B cell (primary cell): ENCODE measurements around the gene BCOR. TPM values are rescaled to one million over a fixed set of nuclear protein-coding genes. Genes with fewer than 3 reads are reported as not detected.

Experiments
- ATAC-seq: fragments of 200-7000 bp; cut with Tn5 transposase; one replicate; pipeline ENCODE4 v1.10.0; 2021; ENCODE audit warnings: low read depth, mild to moderate bottlenecking, moderate number of reproducible peaks, moderate library complexity
- CTCF ChIA-PET: fragments of 350-600 bp; sonication (Branson Sonifier 250); formaldehyde crosslinking; loops from one replicate; lab custom pipeline; 2021; ENCODE audit warnings: antibody characterized with exemption, inconsistent platforms; lab: Charles Lee
- POLR2A ChIA-PET: fragments of 350-600 bp; sonication (Branson Sonifier 250); formaldehyde crosslinking; loops from one replicate; lab custom pipeline; 2021; ENCODE audit warnings: antibody characterized with exemption; lab: Charles Lee
- DNase-seq: peaks from one replicate; pipeline ENCODE4 v3.0.0; 2013
- H2AFZ ChIP-seq: 2 replicates; pipeline ENCODE4 v1.6.1; 2012; ENCODE audit warnings: mild to moderate bottlenecking, low read depth, low read length; ENCODE audit not compliant: insufficient read depth, poor library complexity, severe bottlenecking
- H3K27ac ChIP-seq, 2 donors: 1 replicate in 1 of 2; 2 replicates in 1 of 2; pipeline ENCODE4 v1.5.1; 2012 to 2013; ENCODE audit warnings: low read length in 2 of 2, mild to moderate bottlenecking in 2 of 2, moderate library complexity in 1 of 2
- H3K27me3 ChIP-seq, 4 experiments: fragments of 200-600 bp in 1 of 4; sonication (generic) in 1 of 4; replicated peaks in 1 of 4; 1 replicate in 2 of 4; 2 replicates in 2 of 4; pipeline versions ENCODE4 v1.6.1 to v1.7.0; 2013 to 2016; ENCODE audit warnings: low read length in 3 of 4, mild to moderate bottlenecking in 2 of 4, mixed read lengths in 1 of 4, moderate library complexity in 1 of 4; ENCODE audit not compliant: insufficient read depth in 4 of 4, control insufficient read depth in 3 of 4; ENCODE audit errors: control extremely low read depth in 1 of 4
- H3K36me3 ChIP-seq, 2 experiments: replicated peaks in 1 of 2; 1 replicate in 1 of 2; 2 replicates in 1 of 2; pipeline versions ENCODE4 v1.6.1 to v1.7.1; 2013; ENCODE audit warnings: low read length in 1 of 2; ENCODE audit not compliant: insufficient read depth in 2 of 2, control insufficient read depth in 1 of 2; ENCODE audit errors: control extremely low read depth in 1 of 2, extremely low read depth in 1 of 2
- H3K4me1 ChIP-seq, 2 donors: fragments of 200-600 bp in 1 of 2; sonication (generic) in 1 of 2; 1 replicate in 1 of 2; 2 replicates in 1 of 2; pipeline versions ENCODE4 v1.5.1 to v1.6.1; 2013 to 2017; ENCODE audit warnings: low read length in 2 of 2; ENCODE audit not compliant: control insufficient read depth in 2 of 2, insufficient read depth in 2 of 2
- H3K4me2 ChIP-seq: replicated peaks from 2 replicates; pipeline ENCODE3; 2012; ENCODE audit warnings: mild to moderate bottlenecking, low read depth, low read length; ENCODE audit not compliant: poor library complexity, severe bottlenecking
- H3K4me3 ChIP-seq, 5 experiments: fragments of 200-600 bp in 1 of 5; sonication (generic) in 1 of 5; 1 replicate in 3 of 5; 2 replicates in 2 of 5; pipeline versions ENCODE4 v1.5.1 to v1.7.0; 2011 to 2016; ENCODE audit warnings: low read length in 4 of 5, mild to moderate bottlenecking in 4 of 5, low read depth in 2 of 5, control low read depth in 1 of 5, moderate library complexity in 1 of 5; ENCODE audit not compliant: insufficient read depth in 1 of 5; ENCODE audit errors: control extremely low read depth in 1 of 5, extremely low read depth in 1 of 5
- H3K79me2 ChIP-seq: fragments of 200-600 bp; sonication (generic); one replicate; pipeline ENCODE4 v1.6.0; 2016; ENCODE audit warnings: low read length; ENCODE audit not compliant: control insufficient read depth, insufficient read depth
- H3K9ac ChIP-seq: fragments of 200-600 bp; sonication (generic); 2 replicates; pipeline ENCODE4 v1.6.1; 2017; ENCODE audit warnings: mild to moderate bottlenecking, low read length, moderate library complexity
- H3K9me3 ChIP-seq, 3 donors: one replicate each; pipeline versions ENCODE4 v1.6.1 to v1.7.1; 2013; ENCODE audit warnings: low read length in 2 of 3; ENCODE audit not compliant: control insufficient read depth in 2 of 3, insufficient read depth in 1 of 3; ENCODE audit errors: control extremely low read depth in 1 of 3
- H4K20me1 ChIP-seq: 2 replicates; pipeline ENCODE4 v1.6.0; 2012; ENCODE audit warnings: mild to moderate bottlenecking, low read length; ENCODE audit not compliant: insufficient read depth, control insufficient read depth, poor library complexity, severe bottlenecking
- H3K27ac Mint-ChIP-seq: one replicate; pipeline ENCODE4 v1.8.0; 2021; ENCODE audit warnings: mixed read lengths
- H3K27me3 Mint-ChIP-seq: one replicate; pipeline ENCODE4 v1.8.0; 2021; ENCODE audit warnings: mixed read lengths
- H3K4me1 Mint-ChIP-seq: one replicate; pipeline ENCODE4 v1.8.0; 2021; ENCODE audit warnings: mixed read lengths
- H3K4me3 Mint-ChIP-seq: one replicate; pipeline ENCODE4 v1.8.0; 2021; ENCODE audit warnings: mixed read lengths
- H3K9me3 Mint-ChIP-seq: one replicate; pipeline ENCODE4 v1.8.0; 2022; ENCODE audit warnings: mixed read lengths; ENCODE audit not compliant: insufficient read depth
- CTCF ChIP-seq: fragments of 200-600 bp; IDR thresholded peaks from one replicate; pipeline ENCODE4 v1.8.0; 2022; ENCODE audit warnings: antibody characterized with exemption, mild to moderate bottlenecking
- EZH2 ChIP-seq: IDR thresholded peaks from 2 replicates; pipeline ENCODE4 v1.6.1; 2012; ENCODE audit warnings: borderline replicate concordance, low read depth, mild to moderate bottlenecking, moderate library complexity, low read length; ENCODE audit not compliant: insufficient read depth, poor library complexity, severe bottlenecking
- WGBS: methylation state at CpG from one replicate; pipeline ENCODE4 v1.1.5; 2013; ENCODE audit warnings: missing lambda C conversion rate; ENCODE audit not compliant: insufficient coverage; 5-methylcytosine and 5-hydroxymethylcytosine counted together
- intact Hi-C: fragments of 100-400 bp; cut with micrococcal nuclease; formaldehyde crosslinking; loops from one replicate; pipeline ENCODE4 v1.10.0; 2022
- polyA plus RNA-seq: library from polyadenylated mRNA; depleted of rRNA; stranded (reverse); fragments of >200 nt; gene quantifications from 2 replicates; pipeline ENCODE4 v1.2.3, GENCODE V29; 2012
- total RNA-seq, 2 donors: library from RNA; stranded (reverse); fragments of 120-200 nt in 1 of 2; gene quantifications; 1 replicate in 1 of 2; 2 replicates in 1 of 2; pipeline versions ENCODE4 v1.2.3 to v1.2.4, GENCODE V29; 2013 to 2022

BCOR gene
- total and polyA plus RNA-seq, 2 donors (not counting 1 experiment from before 2014, with no cell fraction given): 19.0 to 65.3 TPM

GRCh38 chrX:40072246-40072645 is 25.5 kb downstream of the BCOR start:
- ATAC-seq: no peak
- Histone ChIP-seq H3K27ac (no peak overlapping the region), H4K20me1 (peaks cover 69% of the 10 kb centered on the region), H3K27me3 (no peaks in the 10 kb centered on the region), H3K79me2 (peaks cover 35% of the 10 kb centered on the region), H3K9ac (no peak overlapping the region), H3K36me3 (peaks cover 0 to 64% of the 10 kb centered on the region in 2 experiments), H2AFZ (no peak overlapping the region), H3K4me1 (no peaks in the 10 kb centered on the region), H3K9me3 (no peaks in the 10 kb centered on the region), H3K4me2 (no peak overlapping the region), H3K4me3 (no peak overlapping the region)
- no peak for DNase-seq
- Mint-ChIP-seq H3K9me3 (no peaks in the 10 kb centered on the region), H3K27me3 (no peaks in the 10 kb centered on the region), H3K4me3 (no peak overlapping the region), H3K4me1 (peaks cover 8% of the 10 kb centered on the region), H3K27ac (no peak overlapping the region)
- intact Hi-C loops: no loop called here
- ChIA-PET POLR2A (interaction anchor here (0.7 to 1.2 kb wide), 2 partner anchors 16 to 50 kb away, joined by 3 to 4 read pairs; no protein-coding TSS in a partner anchor), CTCF (no interaction called here)
- WGBS: 100% methylated on average over 1 of the region's 9 CpGs
- TF ChIP-seq EZH2: no peak
- TF ChIP-seq CTCF: no peak

GRCh38 chrX:40068048-40068447 is 29.7 kb downstream of the BCOR start:
- POLR2A ChIA-PET: no interaction called here
- no peak for TF ChIP-seq EZH2
- no peak for TF ChIP-seq CTCF
- WGBS: 95% methylated on average over 3 of the region's 4 CpGs
- CTCF ChIA-PET: no interaction called here
- H3K79me2 ChIP-seq: peaks cover 35% of the 10 kb centered on the region
- ATAC-seq (no peak), DNase-seq (no peak)
- H3K27me3 ChIP-seq: no peaks in the 10 kb centered on the region
- H3K4me1 Mint-ChIP-seq: peaks cover 8% of the 10 kb centered on the region
- no peaks in the 10 kb centered on the region for H3K9me3 Mint-ChIP-seq
- H3K9me3 ChIP-seq: no peaks in the 10 kb centered on the region
- no peaks in the 10 kb centered on the region for H3K27me3 Mint-ChIP-seq
- H3K4me3 Mint-ChIP-seq: no peak overlapping the region
- peaks cover 0 to 65% of the 10 kb centered on the region in 2 experiments for H3K36me3 ChIP-seq
- intact Hi-C loops: no loop called here
- H4K20me1 ChIP-seq: peaks cover 85% of the 10 kb centered on the region
- no peak overlapping the region for H3K27ac ChIP-seq
- H3K9ac ChIP-seq: no peak overlapping the region
- no peaks in the 10 kb centered on the region for H3K4me1 ChIP-seq
- H3K4me3 ChIP-seq: no peak overlapping the region
- no peak overlapping the region for H2AFZ ChIP-seq
- H3K4me2 ChIP-seq: no peak overlapping the region
- no peak overlapping the region for H3K27ac Mint-ChIP-seq
